H9 (cell line): ENCODE data around the gene PRKCD. TPM values are rescaled to one million over a fixed set of nuclear protein-coding genes. Genes with fewer than 3 reads are reported as not detected.

Experiments used
- DNase-seq: peaks from one replicate; pipeline ENCODE4 v3.0.0-alpha.2; 2017
- H2AFZ ChIP-seq: one replicate; pipeline ENCODE4 v1.6.1; 2013; ENCODE audit warnings: mild to moderate bottlenecking, low read length, control low read depth, moderate library complexity
- H2AK5ac ChIP-seq: 2 replicates; pipeline ENCODE4 v1.6.1; 2013; ENCODE audit warnings: low read length, control low read depth, mixed read lengths; ENCODE audit not compliant: insufficient read length
- H2BK120ac ChIP-seq: one replicate; pipeline ENCODE4 v1.6.1; 2013; ENCODE audit warnings: low read depth, mild to moderate bottlenecking, low read length, control low read depth, inconsistent platforms; ENCODE audit not compliant: poor library complexity, severe bottlenecking
- H2BK12ac ChIP-seq: 2 replicates; pipeline ENCODE4 v1.6.1; 2013; ENCODE audit warnings: low read length, control low read depth, mixed read lengths, low read depth; ENCODE audit not compliant: insufficient read length
- H2BK15ac ChIP-seq: 2 replicates; pipeline ENCODE4 v1.6.1; 2013; ENCODE audit warnings: low read depth, low read length, control low read depth
- H2BK20ac ChIP-seq: one replicate; pipeline ENCODE4 v1.6.1; 2013; ENCODE audit warnings: low read depth, mild to moderate bottlenecking, low read length, control low read depth, inconsistent platforms; ENCODE audit not compliant: poor library complexity, severe bottlenecking
- H2BK5ac ChIP-seq: 2 replicates; pipeline ENCODE4 v1.6.1; 2013; ENCODE audit warnings: low read length, control low read depth, mixed read lengths; ENCODE audit not compliant: insufficient read length
- H3K14ac ChIP-seq: 2 replicates; pipeline ENCODE4 v1.6.1; 2013; ENCODE audit warnings: low read length, control low read depth; ENCODE audit not compliant: insufficient read depth
- H3K18ac ChIP-seq: 2 replicates; pipeline ENCODE4 v1.6.1; 2013; ENCODE audit warnings: low read depth, mild to moderate bottlenecking, mixed read lengths, low read length, control low read depth; ENCODE audit not compliant: insufficient read length
- H3K23ac ChIP-seq: 2 replicates; pipeline ENCODE4 v1.6.1; 2013; ENCODE audit warnings: low read length, control low read depth, mixed read lengths, low read depth; ENCODE audit not compliant: insufficient read length
- H3K23me2 ChIP-seq: 2 replicates; pipeline ENCODE4 v1.6.1; 2013; ENCODE audit warnings: low read depth, mild to moderate bottlenecking, mixed read lengths, low read length, control low read depth; ENCODE audit not compliant: insufficient read length, poor library complexity, severe bottlenecking
- H3K27ac ChIP-seq: 2 replicates; pipeline ENCODE4 v1.5.1; 2013; ENCODE audit warnings: low read length, control low read depth, mixed read lengths, low read depth; ENCODE audit not compliant: insufficient read length
- H3K27me3 ChIP-seq: 2 replicates; pipeline ENCODE4 v1.6.1; 2013; ENCODE audit warnings: low read length, control low read depth, inconsistent platforms; ENCODE audit not compliant: insufficient read depth
- H3K4ac ChIP-seq: 2 replicates; pipeline ENCODE4 v1.6.1; 2013; ENCODE audit warnings: low read depth, mild to moderate bottlenecking, control low read depth, inconsistent platforms, low read length, moderate library complexity
- H3K4me1 ChIP-seq: 2 replicates; pipeline ENCODE4 v1.6.1; 2013; ENCODE audit warnings: low read length, control low read depth, inconsistent platforms; ENCODE audit not compliant: insufficient read depth
- H3K4me2 ChIP-seq: 2 replicates; pipeline ENCODE4 v1.6.1; 2013; ENCODE audit warnings: low read length, control low read depth, mixed read lengths; ENCODE audit not compliant: insufficient read length, insufficient read depth
- H3K56ac ChIP-seq: 2 replicates; pipeline ENCODE4 v1.6.1; 2013; ENCODE audit warnings: low read depth, mild to moderate bottlenecking, mixed read lengths, low read length, control low read depth; ENCODE audit not compliant: insufficient read length
- H3K79me1 ChIP-seq: 2 replicates; pipeline ENCODE4 v1.6.1; 2013; ENCODE audit warnings: low read depth, mild to moderate bottlenecking, moderate library complexity, low read length, control low read depth, inconsistent platforms; ENCODE audit not compliant: insufficient read depth, poor library complexity, severe bottlenecking
- H3K79me2 ChIP-seq: 2 replicates; pipeline ENCODE4 v1.6.1; 2013; ENCODE audit warnings: low read length, control low read depth, inconsistent platforms; ENCODE audit not compliant: insufficient read depth
- H3K9ac ChIP-seq: 2 replicates; pipeline ENCODE4 v1.6.1; 2013; ENCODE audit warnings: low read length, control low read depth, mixed read lengths; ENCODE audit not compliant: insufficient read length; ENCODE audit errors: extremely low read depth
- H3K9me3 ChIP-seq: one replicate; pipeline ENCODE4 v1.6.1; 2013; ENCODE audit warnings: low read depth, low read length, inconsistent platforms; ENCODE audit not compliant: control insufficient read depth
- H3T11ph ChIP-seq: one replicate; pipeline ENCODE4 v1.6.1; 2013; ENCODE audit warnings: mild to moderate bottlenecking, low read length, control low read depth, inconsistent platforms
- H4K20me1 ChIP-seq: one replicate; pipeline ENCODE4 v1.6.1; 2013; ENCODE audit not compliant: control insufficient read depth, insufficient read length, insufficient read depth
- H4K5ac ChIP-seq: 2 replicates; pipeline ENCODE4 v1.6.1; 2013; ENCODE audit warnings: low read depth, mild to moderate bottlenecking, mixed read lengths, low read length, control low read depth; ENCODE audit not compliant: insufficient read length
- H4K8ac ChIP-seq: replicated peaks from 2 replicates; pipeline ENCODE4 v1.6.1; 2013; ENCODE audit warnings: low read length, control low read depth, mixed read lengths, low read depth; ENCODE audit not compliant: insufficient read length
- H4K91ac ChIP-seq: 2 replicates; pipeline ENCODE4 v1.6.1; 2013; ENCODE audit warnings: low read depth, mild to moderate bottlenecking, moderate library complexity, mixed read lengths, low read length, control low read depth; ENCODE audit not compliant: insufficient read length
- H3K27ac Mint-ChIP-seq, 3 experiments: 2 replicates in 2 of 3; 3 replicates in 1 of 3; pipeline ENCODE4 v1.8.0; 2020 to 2021; ENCODE audit warnings: mixed read lengths in 3 of 3, mild to moderate bottlenecking in 1 of 3, moderate library complexity in 1 of 3
- H3K27me3 Mint-ChIP-seq: 2 replicates; pipeline ENCODE4 v1.8.0; 2021; ENCODE audit warnings: low read depth, mild to moderate bottlenecking, moderate library complexity, mixed read lengths
- H3K36me3 Mint-ChIP-seq, 3 experiments: 2 replicates in 2 of 3; 3 replicates in 1 of 3; pipeline ENCODE4 v1.8.0; 2020 to 2021; ENCODE audit warnings: low read depth in 3 of 3, mixed read lengths in 3 of 3; ENCODE audit not compliant: insufficient read depth in 1 of 3
- H3K4me1 Mint-ChIP-seq, 2 experiments: 2 replicates each; pipeline ENCODE4 v1.8.0; 2020; ENCODE audit warnings: mixed read lengths in 2 of 2
- H3K4me3 Mint-ChIP-seq, 2 experiments: 2 replicates in 1 of 2; 3 replicates in 1 of 2; pipeline ENCODE4 v1.8.0; 2020 to 2021; ENCODE audit warnings: mild to moderate bottlenecking in 2 of 2, mixed read lengths in 2 of 2, moderate library complexity in 1 of 2
- H3K9me3 Mint-ChIP-seq, 2 experiments: 2 replicates in 1 of 2; 3 replicates in 1 of 2; pipeline ENCODE4 v1.8.0; 2020; ENCODE audit warnings: mild to moderate bottlenecking in 2 of 2, mixed read lengths in 2 of 2, moderate library complexity in 1 of 2
- WGBS: extraction: QIAGEN DNeasy Blood & Tissue Kit; methylation state at CpG from one replicate; pipeline ENCODE4 v1.1.7; 2013; ENCODE audit warnings: missing lambda C conversion rate, low lambda C conversion rate, mixed read lengths; ENCODE audit not compliant: insufficient read length; ENCODE audit errors: extremely low coverage; 5-methylcytosine and 5-hydroxymethylcytosine counted together
- total RNA-seq: library from RNA; stranded (reverse); gene quantifications from 2 replicates; pipeline ENCODE4 v1.2.1, GENCODE V29; 2021
- TF ChIP-seq, protein P1 (sequence below): fragments of 200-600 bp; sonication (generic); conservative IDR thresholded peaks from 3 replicates; pipeline ENCODE4 v1.8.0; 2021; ENCODE audit warnings: antibody characterized with exemption, mild to moderate bottlenecking

Gene PRKCD
- total RNA-seq, 1 experiment from 2014 or later: 23.7 TPM

GRCh38 chr3:53154881-53155285 is 6.1 kb upstream of the PRKCD start:
- peaks cover 19 to 33% of the 10 kb centered on the region in 2 experiments for H3K4me1 Mint-ChIP-seq
- Histone ChIP-seq H4K20me1 (no peaks in the 10 kb centered on the region), H3K4ac (no peak overlapping the region), H3T11ph (no peak overlapping the region), H3K14ac (no peak overlapping the region), H3K9me3 (no peaks in the 10 kb centered on the region), H3K27ac (no peak overlapping the region), H3K23ac (no peak overlapping the region), H3K4me1 (peaks cover 9% of the 10 kb centered on the region; the same call in 1 of the 2 replicates), H4K91ac (no peak overlapping the region), H4K5ac (no peak overlapping the region), H3K56ac (no peak overlapping the region), H2BK12ac (no peak overlapping the region), H3K4me2 (no peak overlapping the region), H3K79me1 (no peaks in the 10 kb centered on the region), H3K9ac (no peak overlapping the region), H2BK15ac (no peak overlapping the region), H3K79me2 (no peaks in the 10 kb centered on the region), H4K8ac (no peak overlapping the region), H2AK5ac (no peak overlapping the region), H2AFZ (no peak overlapping the region), H2BK120ac (no peak overlapping the region), H3K18ac (no peak overlapping the region), H3K23me2 (no peaks in the 10 kb centered on the region), H3K27me3 (no peaks in the 10 kb centered on the region), H2BK5ac (no peak overlapping the region), H2BK20ac (no peak overlapping the region)
- WGBS: no CpG with 5 or more reads among the region's 4 CpGs
- H3K27ac Mint-ChIP-seq: no peak overlapping the region
- H3K9me3 Mint-ChIP-seq: no peaks in the 10 kb centered on the region
- H3K36me3 Mint-ChIP-seq: no peaks in the 10 kb centered on the region
- no peak for DNase-seq
- no peak overlapping the region for H3K4me3 Mint-ChIP-seq
- TF ChIP-seq, protein P1, sequence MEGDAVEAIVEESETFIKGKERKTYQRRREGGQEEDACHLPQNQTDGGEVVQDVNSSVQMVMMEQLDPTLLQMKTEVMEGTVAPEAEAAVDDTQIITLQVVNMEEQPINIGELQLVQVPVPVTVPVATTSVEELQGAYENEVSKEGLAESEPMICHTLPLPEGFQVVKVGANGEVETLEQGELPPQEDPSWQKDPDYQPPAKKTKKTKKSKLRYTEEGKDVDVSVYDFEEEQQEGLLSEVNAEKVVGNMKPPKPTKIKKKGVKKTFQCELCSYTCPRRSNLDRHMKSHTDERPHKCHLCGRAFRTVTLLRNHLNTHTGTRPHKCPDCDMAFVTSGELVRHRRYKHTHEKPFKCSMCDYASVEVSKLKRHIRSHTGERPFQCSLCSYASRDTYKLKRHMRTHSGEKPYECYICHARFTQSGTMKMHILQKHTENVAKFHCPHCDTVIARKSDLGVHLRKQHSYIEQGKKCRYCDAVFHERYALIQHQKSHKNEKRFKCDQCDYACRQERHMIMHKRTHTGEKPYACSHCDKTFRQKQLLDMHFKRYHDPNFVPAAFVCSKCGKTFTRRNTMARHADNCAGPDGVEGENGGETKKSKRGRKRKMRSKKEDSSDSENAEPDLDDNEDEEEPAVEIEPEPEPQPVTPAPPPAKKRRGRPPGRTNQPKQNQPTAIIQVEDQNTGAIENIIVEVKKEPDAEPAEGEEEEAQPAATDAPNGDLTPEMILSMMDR: no peak
- H3K27me3 Mint-ChIP-seq: peaks cover 9% of the 10 kb centered on the region
